IgD-negative memory B cell (primary cell): Measurements from ENCODE around the gene TM4SF1. TPM values are rescaled to one million over a fixed set of nuclear protein-coding genes. Genes with fewer than 3 reads are reported as not detected.

Experiments used
- H3K27ac Mint-ChIP-seq, 3 donors: one replicate each; pipeline ENCODE4 v1.8.0; 2020 to 2022; ENCODE audit warnings: mild to moderate bottlenecking in 3 of 3, mixed read lengths in 3 of 3, moderate library complexity in 1 of 3
- H3K27me3 Mint-ChIP-seq: one replicate; pipeline ENCODE4 v1.8.0; 2021; ENCODE audit warnings: mixed read lengths
- H3K36me3 Mint-ChIP-seq: one replicate; pipeline ENCODE4 v1.8.0; 2020; ENCODE audit warnings: mild to moderate bottlenecking, mixed read lengths
- H3K4me1 Mint-ChIP-seq, 3 donors: one replicate each; pipeline ENCODE4 v1.8.0; 2020 to 2022; ENCODE audit warnings: mixed read lengths in 3 of 3, mild to moderate bottlenecking in 1 of 3
- H3K4me3 Mint-ChIP-seq, 4 donors: one replicate each; pipeline ENCODE4 v1.8.0; 2020 to 2022; ENCODE audit warnings: mild to moderate bottlenecking in 4 of 4, mixed read lengths in 4 of 4, moderate library complexity in 3 of 4
- H3K9me3 Mint-ChIP-seq, 3 donors: one replicate each; pipeline ENCODE4 v1.8.0; 2020 to 2021; ENCODE audit warnings: mixed read lengths in 3 of 3, mild to moderate bottlenecking in 1 of 3
- polyA plus RNA-seq: library from polyadenylated mRNA; unstranded; fragments of 300-500 nt; fragmentation: Illumina TruSeq; gene quantifications from one replicate; pipeline ENCODE4 v1.2.3, GENCODE V29; 2021

Gene TM4SF1
- polyA plus RNA-seq, 1 donor from 2014 or later = not detected

GRCh38 chr3:149401926-149402310 is 24.5 kb upstream of the TM4SF1 start:
- Mint-ChIP-seq H3K27me3 (peaks cover 6% of the 10 kb centered on the region), H3K4me3 (no peak overlapping the region), H3K4me1 (no peaks in the 10 kb centered on the region), H3K27ac (no peak overlapping the region), H3K36me3 (no peaks in the 10 kb centered on the region), H3K9me3 (no peaks in the 10 kb centered on the region)

GRCh38 chr3:149401212-149401925 is 23.9 kb upstream of the TM4SF1 start:
- H3K9me3 Mint-ChIP-seq = no peaks in the 10 kb centered on the region
- no peaks in the 10 kb centered on the region for H3K4me1 Mint-ChIP-seq
- peaks cover 5% of the 10 kb centered on the region for H3K27me3 Mint-ChIP-seq
- H3K4me3 Mint-ChIP-seq = no peak overlapping the region
- H3K27ac Mint-ChIP-seq = no peak overlapping the region
- no peaks in the 10 kb centered on the region for H3K36me3 Mint-ChIP-seq

GRCh38 chr3:149400645-149401044 is 23.2 kb upstream of the TM4SF1 start:
- Mint-ChIP-seq H3K4me3 (no peak overlapping the region), H3K36me3 (no peaks in the 10 kb centered on the region), H3K27ac (no peak overlapping the region), H3K9me3 (no peaks in the 10 kb centered on the region), H3K4me1 (no peaks in the 10 kb centered on the region), H3K27me3 (peaks cover 8% of the 10 kb centered on the region)

- no peaks in the 10 kb centered on the region for H3K9me3 Mint-ChIP-seq
- H3K4me3 Mint-ChIP-seq = no peak overlapping the region
- H3K36me3 Mint-ChIP-seq = no peaks in the 10 kb centered on the region
- no peak overlapping the region for H3K27ac Mint-ChIP-seq
- no peaks in the 10 kb centered on the region for H3K4me1 Mint-ChIP-seq
- H3K27me3 Mint-ChIP-seq = peaks cover 8% of the 10 kb centered on the region
Observed at GRCh38 chr3:149398296-149398695, 20.8 kb upstream of the TM4SF1 start.

- Mint-ChIP-seq H3K4me1 (no peaks in the 10 kb centered on the region), H3K9me3 (no peaks in the 10 kb centered on the region), H3K4me3 (no peak overlapping the region), H3K27ac (no peak overlapping the region), H3K27me3 (peaks cover 8% of the 10 kb centered on the region), H3K36me3 (no peaks in the 10 kb centered on the region)
Observed at GRCh38 chr3:149397528-149397927, 20.1 kb upstream of the TM4SF1 start.

GRCh38 chr3:149396476-149396875 is 19.0 kb upstream of the TM4SF1 start:
- H3K36me3 Mint-ChIP-seq = no peaks in the 10 kb centered on the region
- peaks cover 9% of the 10 kb centered on the region for H3K27me3 Mint-ChIP-seq
- H3K9me3 Mint-ChIP-seq = no peaks in the 10 kb centered on the region
- no peaks in the 10 kb centered on the region for H3K4me1 Mint-ChIP-seq
- no peak overlapping the region for H3K27ac Mint-ChIP-seq
- H3K4me3 Mint-ChIP-seq = no peak overlapping the region

- Mint-ChIP-seq H3K4me1 (no peaks in the 10 kb centered on the region), H3K9me3 (no peaks in the 10 kb centered on the region), H3K27ac (no peak overlapping the region)
Observed at GRCh38 chr3:149395107-149396089, 17.9 kb upstream of the TM4SF1 start.

GRCh38 chr3:149393345-149394160 is 16.1 kb upstream of the TM4SF1 start:
- Mint-ChIP-seq H3K36me3 (no peaks in the 10 kb centered on the region), H3K27me3 (peaks cover 8% of the 10 kb centered on the region), H3K4me3 (no peak overlapping the region), H3K27ac (no peak overlapping the region), H3K4me1 (no peaks in the 10 kb centered on the region), H3K9me3 (peaks cover 0 to 1% (median 0%) of the 10 kb centered on the region in 3 donors)

More at GRCh38 chr3:149395107-149396089, 17.9 kb upstream of the TM4SF1 start:
- H3K4me3 Mint-ChIP-seq = peak overlapping the region in 1 of 4 donors; percentile 28
- H3K27me3 Mint-ChIP-seq = peaks cover 9% of the 10 kb centered on the region
- H3K36me3 Mint-ChIP-seq = no peaks in the 10 kb centered on the region

- H3K4me3 Mint-ChIP-seq = no peak overlapping the region
- no peaks in the 10 kb centered on the region for H3K4me1 Mint-ChIP-seq
- H3K36me3 Mint-ChIP-seq = no peaks in the 10 kb centered on the region
- peaks cover 0 to 1% (median 0%) of the 10 kb centered on the region in 3 donors for H3K9me3 Mint-ChIP-seq
- H3K27me3 Mint-ChIP-seq = peaks cover 8% of the 10 kb centered on the region
- H3K27ac Mint-ChIP-seq = no peak overlapping the region
Observed at GRCh38 chr3:149391960-149392359, 14.5 kb upstream of the TM4SF1 start.

- Mint-ChIP-seq H3K36me3 (no peaks in the 10 kb centered on the region), H3K27me3 (peaks cover 5% of the 10 kb centered on the region), H3K27ac (no peak overlapping the region), H3K4me1 (no peaks in the 10 kb centered on the region), H3K4me3 (no peak overlapping the region), H3K9me3 (peaks cover 0 to 1% (median 0%) of the 10 kb centered on the region in 3 donors)
Observed at GRCh38 chr3:149390772-149391212, 13.3 kb upstream of the TM4SF1 start.

GRCh38 chr3:149390294-149390693 is 12.8 kb upstream of the TM4SF1 start:
- Mint-ChIP-seq H3K36me3 (no peaks in the 10 kb centered on the region), H3K9me3 (peaks cover 0 to 1% (median 0%) of the 10 kb centered on the region in 3 donors), H3K27ac (no peak overlapping the region), H3K27me3 (peaks cover 5% of the 10 kb centered on the region), H3K4me1 (no peaks in the 10 kb centered on the region), H3K4me3 (no peak overlapping the region)

- H3K36me3 Mint-ChIP-seq = no peaks in the 10 kb centered on the region
- H3K4me3 Mint-ChIP-seq = no peak overlapping the region
- H3K9me3 Mint-ChIP-seq = peaks cover 0 to 1% (median 0%) of the 10 kb centered on the region in 3 donors
- peaks cover 5% of the 10 kb centered on the region for H3K27me3 Mint-ChIP-seq
- H3K4me1 Mint-ChIP-seq = no peaks in the 10 kb centered on the region
- H3K27ac Mint-ChIP-seq = no peak overlapping the region
Observed at GRCh38 chr3:149388531-149389417, 11.3 kb upstream of the TM4SF1 start.

GRCh38 chr3:149388001-149388440 is 10.6 kb upstream of the TM4SF1 start:
- H3K36me3 Mint-ChIP-seq = no peaks in the 10 kb centered on the region
- peaks cover 5% of the 10 kb centered on the region for H3K27me3 Mint-ChIP-seq
- H3K4me1 Mint-ChIP-seq = no peaks in the 10 kb centered on the region
- no peak overlapping the region for H3K27ac Mint-ChIP-seq
- H3K9me3 Mint-ChIP-seq = peaks cover 0 to 1% (median 0%) of the 10 kb centered on the region in 3 donors
- H3K4me3 Mint-ChIP-seq = no peak overlapping the region

GRCh38 chr3:149386299-149386606 is 8.8 kb upstream of the TM4SF1 start:
- H3K36me3 Mint-ChIP-seq = no peaks in the 10 kb centered on the region
- peaks cover 0 to 1% (median 0%) of the 10 kb centered on the region in 3 donors for H3K9me3 Mint-ChIP-seq
- H3K4me1 Mint-ChIP-seq = no peaks in the 10 kb centered on the region
- H3K27me3 Mint-ChIP-seq = peaks cover 5% of the 10 kb centered on the region
- H3K4me3 Mint-ChIP-seq = no peak overlapping the region
- H3K27ac Mint-ChIP-seq = no peak overlapping the region
